Measurements from ENCODE around the gene TMEM82. TPM values are rescaled to one million over a fixed set of nuclear protein-coding genes. Genes with fewer than 3 reads are reported as not detected.

The TMEM82 gene
- total and polyA plus RNA-seq, 12 donors: not detected

- ATAC-seq (no peak), DNase-seq (no peak)
- H3K36me3 ChIP-seq: peaks cover 0 to 28% (median 0%) of the 10 kb centered on the region in 9 donors
- H3K27me3 ChIP-seq: no peaks in the 10 kb centered on the region
- intact Hi-C loops (cut with DNase I): loop anchor here in 1 of 10 donors (10.0 kb wide), 1 partner anchor 90 kb away; the partner anchor contains the start of gene DDI2
- H3K9me3 ChIP-seq: no peaks in the 10 kb centered on the region
- peak overlapping the region in 8 of 10 donors; percentile 72 to 93 (median 88) for H3K27ac ChIP-seq
- no peak for TF ChIP-seq CTCF (IDR thresholded peaks at IDR 0.05)
- 71 to 90% methylated on average over 17 of the region's 17 CpGs for WGBS, 2 donors
- H3K4me1 ChIP-seq: peaks cover 26 to 99% (median 71%) of the 10 kb centered on the region in 9 donors
- no peak overlapping the region for H3K4me3 ChIP-seq
Measured at GRCh38 chr1:15704526-15705183, 37.6 kb upstream of the TMEM82 start.

GRCh38 chr1:15705184-15705566 is 37.1 kb upstream of the TMEM82 start:
- no peak for TF ChIP-seq CTCF (IDR thresholded peaks at IDR 0.05)
- peak overlapping the region in 7 of 10 donors; percentile 13 to 93 (median 89) for H3K27ac ChIP-seq
- H3K4me1 ChIP-seq: peaks cover 23 to 97% (median 66%) of the 10 kb centered on the region in 9 donors
- ATAC-seq (no peak), DNase-seq (no peak)
- no peaks in the 10 kb centered on the region for H3K27me3 ChIP-seq
- H3K4me3 ChIP-seq: no peak overlapping the region
- peaks cover 0 to 28% (median 0%) of the 10 kb centered on the region in 9 donors for H3K36me3 ChIP-seq
- intact Hi-C loops (cut with DNase I): loop anchor here in 1 of 10 donors (10.0 kb wide), 1 partner anchor 90 kb away; the partner anchor contains the start of gene DDI2
- 91 to 94% methylated on average over 11 of the region's 11 CpGs for WGBS, 2 donors
- H3K9me3 ChIP-seq: no peaks in the 10 kb centered on the region

- H3K4me3 ChIP-seq: no peak overlapping the region
- 43 to 60% methylated on average over 7 of the region's 7 CpGs for WGBS, 2 donors
- peak in 2 of 8 donors; percentile 6 to 14 for ATAC-seq
- H3K27me3 ChIP-seq: no peaks in the 10 kb centered on the region
- peak overlapping the region in 6 of 10 donors; percentile 14 to 92 (median 34) for H3K27ac ChIP-seq
- peaks cover 0 to 28% (median 0%) of the 10 kb centered on the region in 9 donors for H3K36me3 ChIP-seq
- no peak for DNase-seq
- TF ChIP-seq CTCF (IDR thresholded peaks at IDR 0.05): no peak
- H3K9me3 ChIP-seq: no peaks in the 10 kb centered on the region
- H3K4me1 ChIP-seq: peaks cover 21 to 93% (median 55%) of the 10 kb centered on the region in 9 donors
- intact Hi-C loops (cut with DNase I): loop anchor here in 1 of 10 donors (10.0 kb wide), 1 partner anchor 92 kb away; the partner anchor contains the start of gene DDI2
Measured at GRCh38 chr1:15706751-15707150, 35.5 kb upstream of the TMEM82 start.

GRCh38 chr1:15707239-15707925 is 34.9 kb upstream of the TMEM82 start:
- Histone ChIP-seq H3K4me3 (no peak overlapping the region), H3K4me1 (peaks cover 21 to 87% (median 60%) of the 10 kb centered on the region in 9 donors), H3K27ac (peak overlapping the region in 6 of 10 donors; percentile 28 to 92 (median 34)), H3K9me3 (no peaks in the 10 kb centered on the region), H3K27me3 (no peaks in the 10 kb centered on the region), H3K36me3 (peaks cover 0 to 28% (median 0%) of the 10 kb centered on the region in 9 donors)
- DNase-seq (no peak), ATAC-seq (no peak)
- 65 to 69% methylated on average over 8 of the region's 8 CpGs for whole genome bisulfite sequencing, 2 donors
- no peak for TF ChIP-seq CTCF (IDR thresholded peaks at IDR 0.05)
- intact Hi-C loops (cut with DNase I): loop anchor here in 1 of 10 donors (10.0 kb wide), 1 partner anchor 93 kb away; the partner anchor contains the start of gene DDI2

Data from heart right ventricle (tissue), 16 donors.